ENCODE results near the gene NKAIN1.

DNA sequence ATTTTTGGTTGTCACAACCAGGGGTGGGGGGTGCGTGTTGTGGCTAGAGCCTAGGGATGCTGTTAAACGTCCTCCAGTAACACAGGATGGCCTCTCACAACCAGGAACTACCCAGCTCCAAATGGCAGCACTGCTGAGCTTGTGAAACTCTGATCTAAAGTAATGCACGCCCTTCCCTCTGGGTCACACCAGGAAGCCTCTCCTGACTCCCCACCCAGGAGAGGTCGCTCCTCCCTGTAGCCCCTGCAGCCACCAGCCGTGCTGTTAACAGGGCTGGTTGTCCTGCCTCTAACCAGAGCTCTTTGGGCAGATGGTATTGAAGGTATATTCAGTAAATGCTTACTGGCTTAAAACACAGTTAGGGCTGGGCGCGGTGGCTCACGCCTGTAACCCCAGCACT lies 73.2 kb downstream of the NKAIN1 start:
- no peak for TF ChIP-seq NFRKB (IDR thresholded peaks at IDR 0.05)
- no peak for TF ChIP-seq PKNOX1 (IDR thresholded peaks at IDR 0.05)
- no peak for TF ChIP-seq SUZ12 (IDR thresholded peaks at IDR 0.05)
- no peak for TF ChIP-seq TARDBP (IDR thresholded peaks at IDR 0.05)
- TF ChIP-seq SP1 (IDR thresholded peaks at IDR 0.05), result no peak
- no peak for TF ChIP-seq FOXM1 (IDR thresholded peaks at IDR 0.05; ENCODE audit: borderline replicate concordance)

All from HEK293T (cell line).